Cardiac fibroblast (primary cell): ENCODE data around the gene FAM171A2.

ENCODE experiments used
- DNase-seq, 2 donors: peaks; one replicate each; pipeline versions ENCODE4 v3.0.0 to v3.0.0-alpha.2; 2010; ENCODE audit warnings: low read depth in 2 of 2
- H3K4me3 ChIP-seq, 2 donors: replicated peaks in 1 of 2; 1 replicate in 1 of 2; 2 replicates in 1 of 2; pipeline ENCODE4 v1.5.1; 2011; ENCODE audit warnings: low read depth in 2 of 2, low read length in 2 of 2, mild to moderate bottlenecking in 2 of 2, moderate library complexity in 1 of 2
- CTCF ChIP-seq: IDR thresholded peaks from one replicate; pipeline ENCODE4 v1.5.1; 2011; ENCODE audit warnings: low read depth, mild to moderate bottlenecking, low read length, inconsistent platforms

Gene FAM171A2

GRCh38 chr17:44363613-44364159, at the start of gene FAM171A2:
Gene FAM171A2, minus strand, starts transcription at chr17:44363853. Its CDS starts 139 bp downstream, at chr17:44363714.
- DNase-seq, result peak; percentile 35 to 64
- H3K4me3 ChIP-seq, result peak within 1 kb of the TSS; percentile 68 to 76
- TF ChIP-seq CTCF, result peak; percentile 12

DNA sequence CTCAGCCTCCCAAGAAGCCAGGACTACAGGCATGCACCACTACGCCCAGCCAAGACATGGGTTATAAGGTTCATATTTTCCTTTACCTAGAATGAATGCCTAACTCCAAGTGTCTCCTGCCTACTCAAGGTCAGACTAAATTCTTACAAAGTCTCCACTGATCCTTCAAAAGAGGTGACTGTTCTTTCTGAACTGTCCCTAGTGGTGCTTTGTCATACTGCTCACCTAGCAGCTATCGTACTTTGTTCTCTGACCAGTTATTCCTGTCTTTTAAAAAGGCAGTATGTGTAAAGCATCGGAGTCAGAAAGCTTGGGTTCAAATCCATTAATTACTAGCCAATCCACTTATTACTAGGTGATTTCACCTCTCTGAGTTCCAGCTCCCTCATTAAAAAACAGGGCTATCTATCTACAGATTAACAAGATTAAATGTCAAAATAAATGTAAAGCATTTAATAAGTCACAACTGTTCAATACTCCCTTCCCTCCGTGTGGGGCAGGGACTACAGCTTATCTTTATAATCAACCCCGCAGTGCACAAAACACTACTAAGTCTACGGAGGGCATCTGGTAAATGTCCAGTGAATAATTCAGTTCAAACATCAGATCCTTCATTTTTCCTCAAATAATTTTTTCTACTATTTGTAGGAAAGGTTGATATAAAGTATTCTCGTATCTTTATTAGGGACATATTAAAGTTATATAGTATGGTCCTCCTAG, 45.8 kb upstream of the FAM171A2 start:
- H3K4me3 ChIP-seq, result no peak overlapping the region
- TF ChIP-seq CTCF, result peak; percentile 7
- no peak for DNase-seq

GRCh38 chr17:44408786-44409185, 45.1 kb upstream of the FAM171A2 start:
- H3K4me3 ChIP-seq, result no peak overlapping the region

DNA sequence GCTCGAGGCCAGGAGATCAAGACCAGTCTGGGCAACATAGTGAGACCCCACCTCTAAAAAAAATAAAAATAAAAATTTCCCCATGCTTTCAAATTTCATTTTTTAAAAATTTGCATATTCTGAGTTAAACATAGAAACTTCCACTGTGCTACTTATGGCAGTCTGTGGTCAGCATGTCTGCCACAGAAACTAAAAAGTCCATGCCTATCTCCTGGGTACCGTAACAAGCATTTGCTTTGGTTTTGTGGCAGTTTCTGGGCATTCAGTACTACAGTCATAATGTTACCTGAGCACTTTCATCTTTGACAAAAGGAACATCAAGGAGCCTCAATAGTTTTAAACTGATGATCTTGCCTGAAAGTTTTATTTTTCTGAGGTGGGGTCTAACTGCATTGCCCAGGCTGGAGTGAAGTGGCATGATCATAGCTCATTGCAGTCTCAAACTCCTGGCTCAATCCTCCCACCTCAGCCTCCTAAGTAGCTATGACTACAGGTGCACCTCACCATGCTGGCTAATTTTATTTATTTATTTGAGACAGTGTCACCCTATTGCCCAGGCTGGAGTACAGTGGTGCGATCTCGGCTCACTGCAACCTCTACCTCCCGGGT, 39.0 kb upstream of the FAM171A2 start:
- no peak for DNase-seq

More at GRCh38 chr17:44408786-44409185, 45.1 kb upstream of the FAM171A2 start:
- no peak for DNase-seq
- no peak for TF ChIP-seq CTCF

DNA sequence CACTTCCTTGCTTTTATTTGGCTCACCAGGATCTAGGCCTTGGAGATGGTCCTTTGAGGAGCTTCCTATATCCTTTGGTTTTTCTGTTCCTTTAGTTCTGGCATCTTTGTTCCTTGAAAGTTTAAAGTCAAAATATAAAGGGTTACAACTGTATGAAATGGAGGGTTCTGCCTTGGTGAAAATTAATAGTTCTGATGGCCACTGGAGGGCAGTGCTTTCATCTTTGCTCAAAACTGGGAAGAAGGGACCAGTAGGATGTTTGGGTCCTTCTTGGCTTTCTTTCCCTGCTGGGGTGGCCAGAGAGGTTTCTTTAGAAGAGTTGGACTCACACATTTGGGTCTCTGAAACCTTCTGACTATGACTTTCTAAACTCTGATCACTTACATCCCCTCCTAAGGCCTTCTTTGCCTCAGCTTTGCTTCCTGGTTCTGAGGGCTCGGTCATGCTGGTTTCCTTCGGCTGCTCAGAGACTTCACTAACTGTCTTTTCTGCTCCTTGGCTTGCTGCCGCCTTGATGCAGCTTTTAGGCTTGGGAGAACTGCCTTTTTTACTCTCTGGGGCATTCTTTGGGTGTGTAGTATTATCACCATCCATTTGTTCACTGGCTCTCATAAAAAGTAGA, 36.7 kb upstream of the FAM171A2 start:
- peak; percentile 42 for TF ChIP-seq CTCF
- DNase-seq, result peak; percentile 51 to 54
- no peak overlapping the region for H3K4me3 ChIP-seq

More for the DNA sequence above, 39.0 kb upstream of the FAM171A2 start:
- no peak overlapping the region for H3K4me3 ChIP-seq
- no peak for TF ChIP-seq CTCF

DNA sequence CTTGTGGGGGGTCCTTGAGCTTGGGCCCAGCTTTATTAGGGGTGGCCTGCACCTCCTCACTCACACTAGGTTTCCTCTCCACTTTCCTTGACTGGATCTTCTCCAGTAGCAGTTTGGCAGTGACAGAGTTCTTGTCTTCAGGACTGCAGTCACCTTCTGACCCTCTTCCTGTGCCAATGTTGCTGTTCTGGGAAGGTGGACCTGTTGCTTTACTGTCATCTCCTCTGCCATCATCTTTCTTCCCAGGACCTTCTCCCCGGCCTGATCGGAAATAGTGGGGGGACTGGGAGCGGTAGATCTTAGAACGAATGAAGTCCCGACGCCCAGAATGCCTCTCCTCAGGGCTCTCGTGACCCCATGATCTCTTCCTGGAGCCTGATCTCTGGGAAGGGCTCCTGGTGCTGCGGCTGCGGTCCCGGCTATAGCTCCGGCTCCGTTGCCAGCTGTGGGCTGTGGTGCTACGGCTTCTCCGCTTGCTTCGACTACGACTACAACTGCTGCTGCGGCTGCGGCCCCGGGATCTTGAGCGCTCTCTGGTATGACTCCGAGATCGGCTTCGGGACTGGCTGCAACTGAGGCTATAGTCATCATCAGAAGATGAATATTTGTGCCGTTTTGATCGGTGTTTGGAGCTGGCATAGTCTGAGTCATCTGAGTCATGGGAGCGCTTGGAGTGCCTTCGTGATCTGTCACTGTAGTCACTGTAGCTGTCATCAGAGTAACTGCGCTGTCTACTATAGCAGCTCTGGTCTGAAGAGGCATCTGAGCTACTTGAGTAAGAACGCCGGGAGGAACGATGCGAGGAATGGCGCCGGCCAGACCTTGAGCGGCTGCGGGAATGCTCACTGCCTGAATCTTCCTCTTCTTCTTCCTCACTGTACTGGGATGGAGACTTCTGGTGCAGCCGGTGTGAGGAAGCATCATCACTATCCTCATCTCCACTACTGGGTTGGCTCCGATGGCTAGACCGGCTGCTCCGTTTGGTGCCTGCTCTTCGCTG, 35.3 kb upstream of the FAM171A2 start:
- no peak for DNase-seq
- no peak overlapping the region for H3K4me3 ChIP-seq
- no peak for TF ChIP-seq CTCF
